Keratinocyte (primary cell): Measurements from ENCODE around the gene TBC1D25. TPM values are rescaled to one million over a fixed set of nuclear protein-coding genes. Genes with fewer than 3 reads are reported as not detected.

ENCODE experiments used
- DNase-seq: peaks from one replicate; pipeline ENCODE4 v3.0.0-alpha.2; 2011; ENCODE audit warnings: low read depth, missing footprints, low spot score
- FAIRE-seq: peaks from 2 replicates; lab custom pipeline; 2011; peaks lifted over from hg19 to GRCh38; lab: Jason Lieb, UNC
- H2AFZ ChIP-seq: 2 replicates; pipeline ENCODE4 v1.6.0; 2012; ENCODE audit warnings: low read length, control low read depth, inconsistent platforms; ENCODE audit not compliant: control insufficient read depth
- H3K27ac ChIP-seq: 2 replicates; pipeline ENCODE4 v1.5.1; 2011; ENCODE audit warnings: low read length; ENCODE audit not compliant: control insufficient read depth, insufficient read depth
- H3K27me3 ChIP-seq: 3 replicates; pipeline ENCODE4 v1.6.0; 2011; ENCODE audit warnings: low read length; ENCODE audit not compliant: control insufficient read depth, insufficient read depth; ENCODE audit errors: extremely low read depth
- H3K36me3 ChIP-seq, 2 experiments: 2 replicates in 1 of 2; 3 replicates in 1 of 2; pipeline ENCODE4 v1.5.1; 2011; ENCODE audit warnings: low read length in 2 of 2, mild to moderate bottlenecking in 1 of 2; ENCODE audit not compliant: control insufficient read depth in 2 of 2, insufficient read depth in 2 of 2; ENCODE audit errors: extremely low read depth in 1 of 2
- H3K4me1 ChIP-seq: 3 replicates; pipeline ENCODE4 v1.5.1; 2011; ENCODE audit warnings: low read length; ENCODE audit not compliant: control insufficient read depth, insufficient read depth; ENCODE audit errors: extremely low read depth
- H3K4me2 ChIP-seq: 3 replicates; pipeline ENCODE4 v1.6.0; 2011; ENCODE audit warnings: low read depth, low read length; ENCODE audit not compliant: control insufficient read depth, insufficient read depth; ENCODE audit errors: extremely low read depth
- H3K4me3 ChIP-seq, 3 experiments: fragments of 200-600 bp in 1 of 3; sonication (generic) in 1 of 3; 2 replicates in 2 of 3; 3 replicates in 1 of 3; pipeline ENCODE4 v1.5.1; 2011 to 2016; ENCODE audit warnings: low read length in 3 of 3, mild to moderate bottlenecking in 3 of 3, control low read depth in 2 of 3, inconsistent platforms in 1 of 3, low read depth in 1 of 3, mixed read lengths in 1 of 3, mixed run types in 1 of 3, moderate library complexity in 1 of 3; ENCODE audit not compliant: control insufficient read depth in 2 of 3, insufficient read depth in 2 of 3; ENCODE audit errors: extremely low read depth in 1 of 3
- H3K79me2 ChIP-seq: 2 replicates; pipeline ENCODE4 v1.6.0; 2012; ENCODE audit warnings: low read length; ENCODE audit not compliant: control insufficient read depth, insufficient read depth
- H3K9ac ChIP-seq: 3 replicates; pipeline ENCODE4 v1.6.0; 2011; ENCODE audit warnings: low read length; ENCODE audit not compliant: control insufficient read depth, insufficient read depth; ENCODE audit errors: extremely low read depth
- H3K9me1 ChIP-seq: 3 replicates; pipeline ENCODE4 v1.6.0; 2011; ENCODE audit warnings: low read length; ENCODE audit not compliant: control insufficient read depth, insufficient read depth; ENCODE audit errors: extremely low read depth
- H3K9me3 ChIP-seq: 2 replicates; pipeline ENCODE4 v1.5.1; 2012; ENCODE audit warnings: low read depth, low read length; ENCODE audit not compliant: control insufficient read depth
- H4K20me1 ChIP-seq: 3 replicates; pipeline ENCODE4 v1.6.0; 2011; ENCODE audit warnings: low read length; ENCODE audit not compliant: control insufficient read depth, insufficient read depth; ENCODE audit errors: extremely low read depth
- CTCF ChIP-seq, 3 experiments: IDR thresholded peaks in 1 of 3; conservative IDR thresholded peaks in 1 of 3; optimal IDR thresholded peaks in 1 of 3; 2 replicates in 2 of 3; 3 replicates in 1 of 3; pipeline versions ENCODE3 to v1.5.1; 2011; ENCODE audit warnings: low read length in 3 of 3, mild to moderate bottlenecking in 3 of 3, moderate library complexity in 2 of 3, control low read depth in 1 of 3, inconsistent platforms in 1 of 3; ENCODE audit not compliant: insufficient read depth in 2 of 3; ENCODE audit errors: extremely low read depth in 1 of 3
- EZH2 ChIP-seq: IDR thresholded peaks from one replicate; pipeline ENCODE4 v1.6.1; 2012; ENCODE audit warnings: inconsistent platforms, mild to moderate bottlenecking, low read length, moderate library complexity
- dilution Hi-C: fragments of 300-500 bp; cut with MboI; formaldehyde crosslinking; loops from one replicate; pipeline ENCODE4 v1.7.0; 2020; ENCODE audit warnings: low sequenced_read_pairs; ENCODE audit not compliant: extremely low pct_ligation_motif_present
- polyA plus RNA-seq, 5 experiments: library from polyadenylated mRNA; depleted of rRNA in 3 of 5; stranded (reverse) in 3 of 5; stranded (forward) in 1 of 5; unstranded in 1 of 5; fragments of >200 nt; gene quantifications; 1 replicate in 1 of 5; 2 replicates in 3 of 5; 3 replicates in 1 of 5; pipeline versions ENCODE4 v1.2.1 to v1.2.3, GENCODE V29; 2011 to 2012; ENCODE audit warnings: missing spikeins in 2 of 5, low read depth in 1 of 5, low replicate concordance in 1 of 5

Gene TBC1D25
- polyA plus RNA-seq, 1 donor (not counting 4 experiments of a cell fraction or from before 2014, with no cell fraction given): 9.2 TPM

DNA sequence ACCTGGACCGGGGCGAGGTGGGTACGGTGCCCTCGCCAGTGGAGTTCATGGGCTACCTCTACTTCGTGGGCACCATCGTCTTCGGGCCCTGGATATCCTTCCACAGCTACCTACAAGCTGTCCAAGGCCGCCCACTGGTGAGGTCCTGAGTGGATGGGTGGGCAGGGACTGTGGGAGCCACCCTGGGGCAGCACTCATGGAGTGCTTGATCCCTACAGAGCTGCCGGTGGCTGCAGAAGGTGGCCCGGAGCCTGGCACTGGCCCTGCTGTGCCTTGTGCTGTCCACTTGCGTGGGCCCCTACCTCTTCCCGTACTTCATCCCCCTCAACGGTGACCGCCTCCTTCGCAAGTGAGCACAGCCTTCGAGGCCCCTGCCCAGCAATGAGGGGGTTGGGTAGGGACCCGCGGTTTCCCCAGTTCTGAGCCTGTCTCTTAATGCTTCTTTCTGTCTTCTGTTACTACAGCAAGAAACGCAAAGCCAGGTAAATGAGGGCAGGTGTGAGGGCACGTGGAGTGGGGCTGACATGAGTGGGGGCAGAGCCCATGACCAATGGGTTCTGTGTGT lies 27.1 kb upstream of the TBC1D25 start:
- Histone ChIP-seq H3K27me3 (no peaks in the 10 kb centered on the region), H3K36me3 (peaks cover 3 to 4% of the 10 kb centered on the region in 2 experiments)

DNA sequence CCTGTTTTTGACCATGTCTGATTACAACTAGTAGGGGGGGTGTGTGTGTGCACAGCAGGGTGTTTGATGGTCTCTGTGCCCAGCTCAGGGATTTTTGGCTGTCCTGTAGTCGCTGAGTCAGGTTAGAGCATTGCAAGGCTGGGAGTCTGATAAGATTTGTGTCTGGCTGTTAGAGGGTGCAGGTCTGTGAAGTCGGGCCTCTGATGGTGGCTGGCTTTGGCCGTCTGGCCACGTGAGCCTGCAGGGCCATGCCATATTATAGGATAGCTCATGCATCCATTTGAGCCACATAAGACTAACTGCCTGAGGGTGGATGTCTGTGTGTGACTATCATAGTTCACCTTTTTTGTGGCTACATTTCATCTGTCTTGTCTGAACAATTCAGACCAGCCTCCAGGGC lies 25.8 kb upstream of the TBC1D25 start:
- Histone ChIP-seq H2AFZ (no peak overlapping the region), H3K4me2 (no peak overlapping the region), H3K9me3 (peaks cover 4% of the 10 kb centered on the region), H3K27ac (no peak overlapping the region), H3K27me3 (no peaks in the 10 kb centered on the region), H3K36me3 (peaks cover 3 to 4% of the 10 kb centered on the region in 2 experiments), H3K4me3 (no peak overlapping the region), H3K4me1 (peaks cover 14% of the 10 kb centered on the region), H3K9ac (no peak overlapping the region), H4K20me1 (no peaks in the 10 kb centered on the region), H3K9me1 (no peaks in the 10 kb centered on the region), H3K79me2 (peaks cover 17% of the 10 kb centered on the region)
- DNase-seq: no peak
- dilution Hi-C loops: no loop called here
- TF ChIP-seq EZH2: no peak
- no peak for TF ChIP-seq CTCF (optimal IDR thresholded peaks at IDR 0.05 in 1 of 3, IDR thresholded peaks at IDR 0.05 in 1 of 3, conservative IDR thresholded peaks at IDR 0.05 in 1 of 3; ENCODE audit: extremely low read depth in 1 of 3, insufficient read depth in 2 of 3, low read length in 3 of 3)
- FAIRE-seq: no peak

More for the DNA sequence above, 27.1 kb upstream of the TBC1D25 start:
- Histone ChIP-seq H3K4me3 (no peak overlapping the region), H2AFZ (no peak overlapping the region), H3K9me3 (peaks cover 4% of the 10 kb centered on the region), H4K20me1 (no peaks in the 10 kb centered on the region), H3K27ac (no peak overlapping the region), H3K4me1 (peaks cover 14% of the 10 kb centered on the region), H3K79me2 (peaks cover 17% of the 10 kb centered on the region), H3K9ac (no peak overlapping the region), H3K9me1 (no peaks in the 10 kb centered on the region), H3K4me2 (no peak overlapping the region)
- TF ChIP-seq EZH2 (no peak), CTCF (optimal IDR thresholded peaks at IDR 0.05 in 1 of 3, IDR thresholded peaks at IDR 0.05 in 1 of 3, conservative IDR thresholded peaks at IDR 0.05 in 1 of 3; ENCODE audit: extremely low read depth in 1 of 3, insufficient read depth in 2 of 3, low read length in 3 of 3) (no peak)
- FAIRE-seq (no peak), DNase-seq (no peak)
- dilution Hi-C loops: no loop called here
